Mucosa of stomach (tissue), 1 donor: ENCODE measurements around the gene IMPDH2.
A peak's percentile ranks its signal among the peaks of the same experiment; 100 is the strongest.

ENCODE experiments used
- H3K27me3 ChIP-seq: one replicate; pipeline ENCODE4 v1.7.0; 2013; ENCODE audit warnings: mild to moderate bottlenecking, low read length; ENCODE audit not compliant: control insufficient read depth, insufficient read depth
- H3K36me3 ChIP-seq: one replicate; pipeline ENCODE4 v1.7.0; 2013; ENCODE audit warnings: low read length; ENCODE audit not compliant: control insufficient read depth, insufficient read depth
- H3K4me1 ChIP-seq: one replicate; pipeline ENCODE4 v1.7.0; 2013; ENCODE audit warnings: mild to moderate bottlenecking, low read length; ENCODE audit not compliant: control insufficient read depth, insufficient read depth
- H3K4me3 ChIP-seq: one replicate; pipeline ENCODE4 v1.7.0; 2013; ENCODE audit warnings: low read length
- H3K9ac ChIP-seq: one replicate; pipeline ENCODE4 v1.7.0; 2013; ENCODE audit warnings: mild to moderate bottlenecking, low read length, moderate library complexity
- H3K9me3 ChIP-seq: one replicate; pipeline ENCODE4 v1.7.0; 2013; ENCODE audit warnings: mild to moderate bottlenecking, low read length, moderate library complexity; ENCODE audit not compliant: control insufficient read depth
- donor health status: Pancreatic carcinoma.

The IMPDH2 gene

DNA sequence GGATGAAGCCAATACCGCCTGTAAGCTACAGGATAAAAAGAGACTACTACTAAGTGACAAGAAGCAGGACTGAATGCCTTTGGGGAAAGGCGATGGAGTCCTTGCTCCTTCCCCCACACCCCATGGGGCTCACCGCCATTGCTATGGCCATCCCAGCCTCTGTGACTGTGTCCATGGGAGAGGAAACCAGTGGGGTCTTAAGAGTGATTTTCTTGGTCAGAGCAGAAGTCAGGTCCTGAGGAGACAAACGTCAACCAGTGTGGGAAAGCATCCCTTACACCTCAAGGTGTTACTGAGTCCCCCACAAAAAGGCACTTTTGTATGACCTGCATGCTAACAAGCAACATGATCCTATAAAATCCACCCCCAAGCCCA lies 913 bp downstream of the IMPDH2 start:
- Histone ChIP-seq H3K36me3 (peaks cover 40% of the 10 kb centered on the region), H3K27me3 (no peaks in the 10 kb centered on the region), H3K4me1 (peaks cover 15% of the 10 kb centered on the region), H3K9me3 (no peaks in the 10 kb centered on the region), H3K9ac (peak overlapping the region; percentile 86), H3K4me3 (peak overlapping the region; percentile 73)

DNA sequence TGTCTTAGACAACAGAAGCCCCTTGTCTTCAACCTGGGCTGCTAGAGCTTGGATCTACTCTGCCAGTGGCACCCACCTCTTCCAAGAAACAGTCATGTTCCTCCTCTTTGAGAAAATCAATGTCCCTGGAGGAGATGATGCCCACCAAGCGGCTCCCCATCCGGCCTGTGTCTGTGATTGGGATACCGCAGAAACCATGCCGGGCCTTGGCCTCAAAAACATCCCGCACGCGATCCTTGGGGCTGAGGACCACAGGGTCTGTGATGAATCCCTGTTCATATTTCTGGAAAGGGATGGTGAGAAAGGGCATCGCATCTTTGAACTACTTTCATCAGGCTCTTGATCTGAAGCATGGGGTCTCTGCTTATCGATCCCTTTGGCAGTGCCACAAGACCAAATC lies 1.6 kb downstream of the IMPDH2 start:
- Histone ChIP-seq H3K9ac (no peak overlapping the region), H3K36me3 (peaks cover 34% of the 10 kb centered on the region), H3K27me3 (no peaks in the 10 kb centered on the region), H3K4me1 (peaks cover 21% of the 10 kb centered on the region), H3K9me3 (no peaks in the 10 kb centered on the region), H3K4me3 (no peak overlapping the region)

DNA sequence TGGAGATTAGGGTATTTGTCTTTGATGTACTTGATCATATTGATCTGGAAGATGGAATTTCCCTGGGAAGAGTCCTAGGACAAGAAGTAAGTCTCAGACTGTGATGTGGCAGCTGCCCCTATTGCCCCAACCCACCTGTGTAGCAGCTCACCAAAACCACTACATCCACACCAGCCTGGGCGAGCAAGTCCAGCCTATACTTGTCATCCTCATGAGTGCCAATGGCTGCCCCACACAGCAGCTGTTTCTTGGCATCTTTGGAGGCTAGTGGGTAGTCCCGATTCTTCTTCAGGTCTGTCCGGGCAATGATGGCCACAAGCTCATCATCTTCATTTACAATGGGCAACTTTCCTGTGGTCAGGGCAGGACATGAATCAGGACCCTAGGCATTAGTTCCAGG lies 2.7 kb downstream of the IMPDH2 start:
- Histone ChIP-seq H3K27me3 (no peaks in the 10 kb centered on the region), H3K9ac (no peak overlapping the region), H3K36me3 (peaks cover 24% of the 10 kb centered on the region), H3K4me1 (peaks cover 22% of the 10 kb centered on the region), H3K4me3 (no peak overlapping the region), H3K9me3 (no peaks in the 10 kb centered on the region)

DNA sequence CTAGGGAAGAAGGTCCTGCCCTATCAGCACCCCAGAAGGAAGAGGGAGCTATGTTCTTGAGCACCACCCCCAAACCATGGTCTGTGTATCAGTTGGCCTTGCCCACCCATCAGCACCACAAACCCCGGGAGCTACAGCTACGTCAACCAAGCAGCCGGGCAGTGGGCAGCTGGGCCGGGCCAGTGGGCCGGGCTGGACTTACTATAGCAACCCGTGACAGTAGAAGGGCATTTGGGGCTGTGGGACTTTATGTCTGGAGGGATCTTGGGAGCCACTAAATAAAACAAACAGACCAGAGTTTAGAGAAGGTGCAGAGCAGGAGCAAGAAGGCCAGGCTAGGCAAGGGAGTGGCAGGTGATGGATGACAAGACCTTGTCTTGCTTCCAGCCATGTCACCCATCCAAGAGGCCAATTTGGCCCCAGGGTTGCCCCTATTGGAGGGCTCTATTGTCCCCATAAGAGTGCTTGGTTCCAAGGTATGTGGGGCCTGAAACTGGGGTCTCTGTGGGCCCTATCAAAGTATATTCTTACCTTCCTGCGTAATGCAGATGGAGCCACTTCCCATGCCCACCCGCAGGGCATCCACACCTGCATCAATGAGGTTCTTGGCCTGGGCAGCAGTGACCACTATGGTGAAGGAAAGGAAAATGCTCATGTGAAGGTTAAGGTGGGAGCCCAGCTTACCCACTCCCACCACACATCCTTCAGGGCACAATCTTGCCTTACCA lies 3.2 kb downstream of the IMPDH2 start:
- Histone ChIP-seq H3K36me3 (peaks cover 23% of the 10 kb centered on the region), H3K9me3 (no peaks in the 10 kb centered on the region), H3K9ac (no peak overlapping the region), H3K27me3 (no peaks in the 10 kb centered on the region), H3K4me1 (peaks cover 22% of the 10 kb centered on the region), H3K4me3 (no peak overlapping the region)

DNA sequence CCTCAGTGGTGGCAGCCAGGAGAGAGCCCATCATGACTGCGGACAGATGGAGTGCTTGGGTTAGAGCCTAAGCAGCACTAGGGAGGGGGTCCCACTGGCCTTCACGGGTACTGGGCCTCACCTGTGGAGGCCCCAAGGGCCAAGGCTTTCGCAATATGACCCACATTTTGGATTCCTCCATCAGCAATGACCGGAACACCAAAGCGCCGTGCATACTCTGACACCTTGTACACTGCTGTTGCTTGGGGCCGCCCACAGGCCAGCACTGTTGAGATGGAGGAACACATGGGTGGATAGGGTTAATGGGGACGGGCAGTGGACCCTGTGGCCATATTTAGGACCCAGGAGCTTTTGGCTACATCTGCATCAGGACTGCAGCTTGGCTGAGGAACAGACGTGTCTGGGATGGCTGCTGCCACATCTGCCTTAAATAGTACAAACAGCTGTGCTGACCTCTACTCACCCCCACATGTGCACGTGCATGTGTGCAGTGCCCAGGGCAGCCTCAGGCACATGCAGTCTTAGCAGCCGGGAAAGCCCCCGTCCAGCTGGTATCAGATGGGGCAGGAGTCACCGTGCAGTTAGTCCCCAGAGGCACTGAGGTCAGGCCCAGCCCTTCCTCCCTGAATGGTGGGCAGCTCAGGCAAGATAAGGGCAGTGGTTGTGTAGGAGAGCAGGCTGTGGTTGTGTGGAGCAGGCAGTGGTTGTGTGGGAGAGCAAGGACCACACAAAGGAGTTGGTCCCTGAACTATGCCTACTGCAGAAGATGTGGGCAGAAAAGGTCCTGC lies 4.0 kb downstream of the IMPDH2 start:
- Histone ChIP-seq H3K4me1 (peaks cover 27% of the 10 kb centered on the region), H3K4me3 (no peak overlapping the region), H3K36me3 (peaks cover 18% of the 10 kb centered on the region), H3K9ac (no peak overlapping the region), H3K9me3 (no peaks in the 10 kb centered on the region), H3K27me3 (no peaks in the 10 kb centered on the region)

DNA sequence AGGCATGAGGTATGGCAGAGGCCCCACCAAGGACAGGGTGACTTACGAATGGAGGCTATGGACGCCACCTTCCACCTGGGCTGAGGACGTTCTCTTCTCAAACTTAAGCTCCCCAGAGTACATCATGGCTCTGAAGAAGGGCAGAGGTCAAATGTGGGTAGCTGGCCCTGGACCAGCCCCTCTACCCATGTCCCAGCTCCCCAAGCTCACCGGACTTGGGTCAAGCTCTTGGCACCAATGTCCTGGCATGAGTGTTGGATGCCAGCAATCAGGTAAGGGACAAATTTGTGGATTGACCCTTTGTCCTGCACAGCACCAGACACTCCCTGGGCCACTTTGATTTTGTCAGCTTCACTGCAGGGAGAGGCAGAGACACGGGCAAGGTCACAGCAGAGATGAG lies 4.7 kb downstream of the IMPDH2 start:
- Histone ChIP-seq H3K9ac (no peak overlapping the region), H3K4me3 (no peak overlapping the region), H3K27me3 (no peaks in the 10 kb centered on the region), H3K4me1 (peaks cover 34% of the 10 kb centered on the region), H3K36me3 (peaks cover 18% of the 10 kb centered on the region), H3K9me3 (no peaks in the 10 kb centered on the region)

DNA sequence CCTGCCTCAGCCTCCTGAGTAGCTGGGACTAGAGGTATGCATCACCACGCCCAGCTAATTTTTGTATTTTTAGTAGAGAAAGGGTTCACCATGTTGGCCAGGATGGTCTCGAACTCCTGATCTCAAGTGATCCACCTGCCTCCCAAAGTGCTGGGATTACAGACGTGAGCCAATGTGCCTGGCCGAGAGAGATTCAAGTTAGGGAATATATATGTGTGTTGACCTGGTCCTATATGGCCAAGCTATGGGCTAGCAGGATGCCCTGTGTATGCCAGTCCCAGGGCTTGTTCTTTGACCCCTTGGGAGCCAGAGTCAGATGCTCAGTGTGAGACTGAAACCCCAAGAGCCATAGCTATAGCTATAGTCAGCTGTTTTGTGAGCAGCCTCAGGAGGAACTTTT lies 5.4 kb downstream of the IMPDH2 start:
- H3K9me3 ChIP-seq, result no peaks in the 10 kb centered on the region
- H3K4me3 ChIP-seq, result no peak overlapping the region
- peaks cover 37% of the 10 kb centered on the region for H3K4me1 ChIP-seq
- H3K27me3 ChIP-seq, result no peaks in the 10 kb centered on the region
- no peak overlapping the region for H3K9ac ChIP-seq
- H3K36me3 ChIP-seq, result peaks cover 18% of the 10 kb centered on the region

DNA sequence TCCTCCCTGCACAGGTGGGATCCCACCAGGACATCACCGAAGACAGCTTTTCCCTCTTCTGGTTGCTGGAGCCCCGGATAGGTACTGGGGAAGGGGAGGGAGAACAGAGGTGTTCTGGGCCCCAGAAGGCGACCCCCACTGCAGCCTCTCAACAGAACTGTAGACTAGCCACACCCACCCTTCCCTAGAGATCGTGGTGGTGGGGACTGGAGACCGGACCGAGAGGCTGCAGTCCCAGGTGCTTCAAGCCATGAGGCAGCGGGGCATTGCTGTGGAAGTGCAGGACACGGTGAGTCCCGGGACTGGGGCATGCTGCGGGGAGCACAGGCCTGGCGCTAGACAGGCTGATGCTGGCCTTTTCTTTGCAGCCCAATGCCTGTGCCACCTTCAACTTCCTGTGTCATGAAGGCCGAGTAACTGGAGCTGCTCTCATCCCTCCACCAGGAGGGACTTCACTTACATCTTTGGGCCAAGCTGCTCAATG lies 6.5 kb downstream of the IMPDH2 start:
- H3K9ac ChIP-seq, result peak overlapping the region; percentile 97
- H3K4me3 ChIP-seq, result peak overlapping the region; percentile 67
- H3K36me3 ChIP-seq, result peaks cover 18% of the 10 kb centered on the region
- peaks cover 30% of the 10 kb centered on the region for H3K4me1 ChIP-seq
- no peaks in the 10 kb centered on the region for H3K27me3 ChIP-seq
- no peaks in the 10 kb centered on the region for H3K9me3 ChIP-seq

DNA sequence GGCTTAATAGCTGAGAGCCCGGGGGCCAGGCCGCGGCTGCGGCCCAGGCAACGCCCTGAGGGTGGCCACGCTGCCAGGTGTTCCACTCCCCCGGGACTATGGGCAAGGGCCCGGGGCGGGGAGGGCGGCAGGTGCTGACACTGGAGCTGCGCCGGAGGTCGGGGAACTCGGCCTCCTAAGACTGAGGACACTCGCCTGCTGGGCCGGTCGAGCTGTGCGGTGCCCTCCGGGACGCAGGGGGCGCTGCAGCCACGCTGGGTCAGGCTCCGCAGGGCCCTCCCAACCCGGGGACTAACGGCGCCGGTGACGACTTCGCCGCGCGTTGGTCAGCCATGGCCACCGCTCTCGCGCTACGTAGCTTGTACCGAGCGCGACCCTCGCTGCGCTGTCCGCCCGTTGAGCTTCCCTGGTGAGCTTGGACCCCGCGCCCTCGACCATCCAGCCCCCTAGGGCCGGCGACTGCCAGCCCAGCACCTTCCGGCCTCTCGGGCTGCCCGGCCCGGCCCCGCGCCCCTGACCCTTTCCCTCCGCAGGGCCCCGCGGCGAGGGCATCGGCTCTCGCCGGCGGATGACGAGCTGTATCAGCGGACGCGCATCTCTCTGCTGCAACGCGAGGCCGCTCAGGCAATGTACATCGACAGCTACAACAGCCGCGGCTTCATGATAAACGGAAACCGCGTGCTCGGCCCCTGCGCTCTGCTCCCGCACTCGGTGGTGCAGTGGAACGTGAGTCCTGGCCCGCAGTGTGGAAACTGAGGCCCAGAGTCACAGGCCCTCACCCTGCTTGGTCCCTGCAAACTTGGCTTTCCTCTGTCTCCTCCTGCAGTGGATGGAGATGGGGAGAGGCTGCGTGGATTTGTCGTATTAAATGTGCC lies 7.1 kb downstream of the IMPDH2 start, which contains the start of gene NDUFAF3:
Gene NDUFAF3 (plus strand): TSS at position 309 of the 875 bp plus-strand sequence. CDS start 24 bp downstream, at position 333.
- H3K4me1 ChIP-seq, result peaks cover 37% of the 10 kb centered on the region
- peaks cover 18% of the 10 kb centered on the region for H3K36me3 ChIP-seq
- peak within 1 kb of the TSS; percentile 97 for H3K9ac ChIP-seq
- no peaks in the 10 kb centered on the region for H3K27me3 ChIP-seq
- H3K4me3 ChIP-seq, result peak within 1 kb of the TSS; percentile 67
- no peaks in the 10 kb centered on the region for H3K9me3 ChIP-seq

DNA sequence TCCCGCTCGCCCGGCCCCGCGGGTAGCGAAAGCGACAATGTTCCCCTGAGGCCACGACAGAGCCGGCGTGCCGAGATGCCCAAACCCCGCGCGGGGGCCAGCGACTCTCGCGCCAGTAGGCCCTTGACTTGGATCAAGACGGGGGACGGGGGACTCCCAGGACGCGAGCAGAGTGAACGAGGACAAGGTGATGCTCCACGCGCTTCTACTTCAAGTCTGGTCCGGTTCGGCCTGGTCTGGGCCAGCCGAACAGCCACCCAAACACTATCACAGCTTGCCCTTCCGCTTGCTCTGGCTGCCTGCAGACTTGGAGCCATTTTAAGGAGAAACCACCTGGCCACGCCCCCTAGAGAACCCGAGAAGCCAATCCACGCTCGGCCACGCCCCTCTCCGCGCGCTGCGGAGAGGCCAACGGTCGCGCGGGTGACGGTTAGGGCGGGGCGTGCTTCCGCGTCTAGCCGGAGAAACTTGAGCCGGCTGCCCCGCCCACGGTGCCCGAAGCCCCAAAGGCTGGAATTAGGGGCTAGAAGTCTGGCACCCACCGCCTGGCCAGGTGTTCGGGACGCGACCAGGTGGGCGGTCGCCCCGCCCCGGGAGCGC lies 7.9 kb downstream of the IMPDH2 start:
- Histone ChIP-seq H3K9ac (peak overlapping the region; percentile 97), H3K4me3 (peak overlapping the region; percentile 67), H3K27me3 (no peaks in the 10 kb centered on the region), H3K4me1 (peaks cover 38% of the 10 kb centered on the region), H3K36me3 (peaks cover 18% of the 10 kb centered on the region), H3K9me3 (no peaks in the 10 kb centered on the region)

DNA sequence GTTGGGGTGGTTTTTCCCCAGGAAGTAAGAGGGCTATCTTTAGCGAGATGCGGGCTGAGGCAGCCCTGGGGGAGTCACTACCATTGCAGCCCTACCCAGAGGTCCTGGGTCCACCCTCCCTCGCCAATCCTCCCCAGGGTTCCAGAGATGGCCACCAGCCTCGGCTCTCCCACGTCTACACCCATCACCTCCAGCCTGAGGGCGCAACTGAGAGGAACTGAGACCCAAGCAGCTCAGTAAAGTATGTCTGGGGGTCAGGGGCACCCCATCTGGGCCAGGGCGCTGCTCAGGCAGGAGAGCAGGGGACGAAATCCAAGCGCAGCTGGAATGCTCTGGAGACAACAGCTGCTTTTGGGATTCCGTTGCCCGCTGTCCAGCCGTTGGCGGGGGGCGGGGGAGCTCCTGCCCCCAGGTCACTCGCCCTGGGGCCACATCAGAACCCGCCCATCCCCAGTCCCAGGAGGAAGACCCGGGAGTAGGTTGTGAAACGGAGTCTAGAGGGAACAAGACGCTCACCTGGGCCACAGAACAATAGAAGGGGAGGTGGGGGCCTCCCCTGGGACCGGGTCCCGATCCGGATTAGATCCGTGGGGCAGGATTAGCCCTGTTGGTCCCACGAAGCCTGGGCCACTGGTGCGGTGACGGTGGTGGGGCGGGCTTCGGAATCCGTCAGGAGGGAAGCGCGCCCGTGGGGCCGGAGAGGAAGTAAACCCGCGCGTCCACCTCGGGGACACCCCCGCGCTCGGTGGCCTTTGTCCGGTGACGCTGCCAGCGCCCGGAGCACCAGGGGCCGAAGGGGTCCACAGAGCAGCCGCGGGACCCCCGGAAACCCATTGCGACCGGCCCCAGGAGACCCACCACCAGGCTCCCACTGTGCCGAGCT lies 8.6 kb downstream of the IMPDH2 start:
- Histone ChIP-seq H3K36me3 (peaks cover 22% of the 10 kb centered on the region), H3K4me3 (peak overlapping the region; percentile 67), H3K4me1 (peaks cover 38% of the 10 kb centered on the region), H3K9ac (peak overlapping the region; percentile 97), H3K9me3 (no peaks in the 10 kb centered on the region), H3K27me3 (no peaks in the 10 kb centered on the region)
